Activated T-cell treated with anti-CD3 and anti-CD28 coated beads for 4 hours (primary cell): ENCODE measurements around the gene PTPRN2.

ENCODE experiments used
- DNase-seq: peaks from one replicate; pipeline ENCODE4 v3.0.0-alpha.2; 2020

The PTPRN2 gene

GRCh38 chr7:157769086-157769485 is 818.5 kb downstream of the PTPRN2 start:
- no peak for DNase-seq

- no peak for DNase-seq
Observed at GRCh38 chr7:157768198-157768597, 819.4 kb downstream of the PTPRN2 start.

DNA sequence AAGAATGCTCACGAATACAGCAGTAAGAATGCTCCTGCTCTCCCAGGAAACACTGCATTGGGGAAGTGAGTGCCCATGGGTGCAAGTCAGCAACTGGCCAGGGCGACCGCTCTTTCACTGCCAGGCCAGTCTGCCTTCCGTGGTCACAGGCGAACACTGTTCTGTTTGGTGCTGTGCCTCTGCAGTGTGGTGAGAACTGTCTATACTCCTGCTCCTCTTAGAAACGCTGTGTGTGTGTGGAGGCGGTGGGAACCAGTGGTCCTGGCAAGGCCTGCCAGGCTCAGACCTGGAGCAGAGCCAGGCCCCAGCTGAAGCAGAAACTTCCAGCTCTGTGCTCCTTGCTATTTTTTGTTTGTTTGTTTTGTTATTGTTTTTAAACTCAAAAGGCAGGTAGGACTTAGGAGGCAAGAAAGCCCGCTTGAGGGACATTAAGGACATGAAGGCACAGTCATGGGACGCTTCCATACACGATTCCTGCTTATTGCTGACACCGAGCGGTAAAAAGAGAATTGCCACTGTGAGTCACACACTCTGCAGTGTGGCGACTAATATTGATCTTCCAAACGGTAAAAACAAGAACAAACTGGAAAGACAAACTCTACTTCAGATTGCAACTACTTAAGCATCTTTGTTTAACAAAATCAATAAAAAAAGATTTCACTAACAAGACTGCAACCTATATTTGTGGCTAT is 820.0 kb downstream of the PTPRN2 start:
- DNase-seq, result no peak

DNA sequence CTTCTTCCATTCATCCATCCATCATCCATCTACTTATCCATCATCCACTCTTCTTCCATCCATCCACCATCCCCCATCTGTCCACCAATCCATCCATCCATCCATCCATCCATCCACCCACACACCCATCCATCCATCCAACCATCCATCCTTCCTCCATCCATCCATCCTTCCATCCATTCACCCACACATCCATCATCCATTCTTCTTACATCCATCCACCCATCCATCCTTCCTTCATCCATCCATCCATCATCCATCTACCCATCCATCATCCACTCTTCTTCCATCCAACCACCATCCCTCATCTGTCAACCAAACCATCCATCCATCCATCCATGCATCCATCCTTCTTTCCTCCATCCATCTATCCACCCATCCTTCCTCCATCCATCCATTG is 821.5 kb downstream of the PTPRN2 start:
- DNase-seq, result no peak

- no peak for DNase-seq
Observed at GRCh38 chr7:157764946-157765537, 822.6 kb downstream of the PTPRN2 start.

- no peak for DNase-seq
Observed at GRCh38 chr7:157764193-157764592, 823.4 kb downstream of the PTPRN2 start.

- DNase-seq, result no peak
Observed at GRCh38 chr7:157763279-157764000, 824.2 kb downstream of the PTPRN2 start.

DNA sequence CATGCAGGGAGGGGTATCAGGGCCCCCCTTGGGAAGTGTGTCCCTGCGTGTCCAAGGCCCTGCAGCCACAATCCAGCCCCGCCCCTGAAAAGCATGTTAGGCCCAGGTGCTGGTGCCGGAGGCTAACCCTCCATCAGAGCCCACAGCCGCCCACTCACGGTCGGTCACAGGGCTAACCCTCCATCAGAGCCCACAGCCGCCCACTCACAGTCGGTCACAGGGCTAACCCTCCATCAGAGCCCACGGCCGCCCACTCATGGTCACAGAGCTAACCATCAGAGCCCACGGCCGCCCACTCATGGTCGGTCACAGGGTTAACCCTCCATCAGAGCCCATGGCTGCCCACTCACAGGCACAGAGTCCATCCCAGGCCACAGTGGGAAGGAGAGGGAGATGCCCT is 824.8 kb downstream of the PTPRN2 start:
- no peak for DNase-seq

GRCh38 chr7:157760004-157760730 is 827.5 kb downstream of the PTPRN2 start:
- DNase-seq, result no peak

DNA sequence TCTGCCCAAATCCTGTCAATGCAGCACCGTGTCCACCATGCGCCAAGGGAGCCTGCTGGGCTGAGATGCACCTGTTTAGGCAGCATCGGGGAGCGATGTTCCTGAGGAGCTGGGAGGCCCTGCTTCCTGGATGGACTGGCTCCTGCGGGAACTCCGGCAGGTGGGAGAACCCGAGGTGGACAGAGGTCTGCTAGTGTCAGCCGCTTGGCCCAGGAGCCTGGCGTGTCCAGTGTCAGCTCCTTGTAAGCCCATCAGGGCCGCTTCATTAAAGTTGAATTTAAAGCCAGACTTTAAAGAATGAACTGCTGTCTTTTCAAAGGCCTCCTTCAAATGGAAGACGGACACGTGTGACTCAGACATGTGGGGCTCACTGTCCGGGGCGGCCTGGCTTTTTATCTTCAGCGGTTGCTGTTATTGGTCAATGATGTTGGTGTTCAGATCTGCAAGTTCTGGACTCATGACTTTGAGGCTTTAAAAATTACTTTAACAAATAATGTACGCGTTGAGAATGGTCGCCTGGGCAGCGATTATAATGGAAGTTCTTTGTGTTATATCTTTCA is 828.3 kb downstream of the PTPRN2 start:
- DNase-seq, result no peak

GRCh38 chr7:157758468-157759245 is 829.0 kb downstream of the PTPRN2 start:
- DNase-seq, result no peak

DNA sequence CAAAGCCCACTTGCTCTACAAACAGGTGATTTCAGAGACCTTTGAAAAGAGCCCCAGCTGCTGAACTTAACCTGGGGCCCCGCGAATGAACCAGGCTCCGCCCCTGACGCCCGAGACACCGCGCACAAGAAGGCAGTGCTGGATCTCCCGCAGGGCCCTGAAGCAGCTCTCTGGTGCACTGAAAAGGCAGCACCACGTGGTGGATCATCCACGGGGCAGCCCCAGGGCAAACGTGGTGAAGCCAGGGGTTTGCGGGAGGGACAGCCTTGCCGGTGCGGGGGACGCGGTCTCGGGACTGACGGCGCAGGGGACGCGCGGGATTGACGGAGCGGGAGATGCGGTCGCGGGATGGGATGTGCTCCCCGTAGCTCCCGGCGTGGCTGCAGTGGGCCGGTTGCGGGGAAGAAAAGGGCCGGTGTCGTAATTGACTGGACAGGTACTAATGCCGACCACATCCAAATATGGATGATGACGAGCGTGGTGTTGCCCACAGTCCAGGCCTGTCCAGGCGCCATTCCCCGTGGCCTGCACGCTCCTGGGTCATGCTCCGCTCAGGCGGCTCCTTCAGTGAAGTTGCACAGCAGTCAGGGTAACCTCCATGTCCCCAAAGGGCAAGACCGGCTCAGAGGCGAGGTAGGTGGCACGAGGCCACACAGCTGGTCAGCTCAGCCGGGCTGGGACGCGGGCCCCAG is 829.7 kb downstream of the PTPRN2 start:
- no peak for DNase-seq

- DNase-seq, result no peak
Observed at GRCh38 chr7:157757211-157757610, 830.4 kb downstream of the PTPRN2 start.

- DNase-seq, result no peak
Observed at GRCh38 chr7:157755741-157756140, 831.9 kb downstream of the PTPRN2 start.

DNA sequence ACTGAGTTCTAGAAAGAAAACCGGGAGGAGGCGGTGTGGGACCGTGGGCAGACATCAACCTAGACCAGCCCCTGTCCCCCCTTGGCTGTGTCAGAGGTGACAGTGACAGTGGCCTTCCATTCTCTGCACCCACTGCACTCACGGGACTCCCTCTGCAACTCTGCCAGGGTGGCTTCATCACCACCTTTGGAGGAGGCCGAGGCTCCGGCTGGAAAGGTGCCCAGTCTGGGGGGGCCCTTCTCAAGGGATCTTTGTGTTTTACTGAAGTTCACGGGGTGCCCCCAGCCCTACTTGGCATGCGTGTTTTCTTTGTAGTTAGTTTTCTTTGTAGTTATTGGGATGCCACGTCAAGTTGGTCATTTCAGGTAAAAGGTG is 833.2 kb downstream of the PTPRN2 start:
- DNase-seq, result no peak

- DNase-seq, result no peak
Observed at GRCh38 chr7:157753713-157754415, 833.8 kb downstream of the PTPRN2 start.

DNA sequence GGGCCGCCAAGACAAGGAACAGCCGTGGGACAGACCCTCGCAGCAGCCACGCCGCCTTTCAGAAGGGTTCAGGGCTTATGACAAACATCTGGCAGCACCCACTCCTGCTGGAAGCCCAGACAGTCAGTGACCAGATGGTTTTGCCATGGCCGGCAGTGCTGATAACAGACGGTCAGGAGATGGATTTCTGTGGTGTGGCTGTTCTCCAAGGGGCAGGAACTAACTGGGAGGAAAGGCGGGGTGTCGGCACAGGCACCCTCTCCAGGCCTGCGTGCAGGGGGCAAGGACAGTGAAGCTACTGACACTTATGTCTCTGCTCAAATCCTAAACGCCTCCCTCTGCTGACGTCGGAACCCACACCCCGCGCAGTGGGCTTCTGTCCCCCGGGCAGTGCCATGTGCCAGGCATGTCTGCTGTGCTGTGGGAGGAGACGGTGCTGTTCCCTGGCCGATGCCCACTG is 834.8 kb downstream of the PTPRN2 start:
- no peak for DNase-seq

- DNase-seq, result no peak
Observed at GRCh38 chr7:157751951-157752673, 835.5 kb downstream of the PTPRN2 start.

DNA sequence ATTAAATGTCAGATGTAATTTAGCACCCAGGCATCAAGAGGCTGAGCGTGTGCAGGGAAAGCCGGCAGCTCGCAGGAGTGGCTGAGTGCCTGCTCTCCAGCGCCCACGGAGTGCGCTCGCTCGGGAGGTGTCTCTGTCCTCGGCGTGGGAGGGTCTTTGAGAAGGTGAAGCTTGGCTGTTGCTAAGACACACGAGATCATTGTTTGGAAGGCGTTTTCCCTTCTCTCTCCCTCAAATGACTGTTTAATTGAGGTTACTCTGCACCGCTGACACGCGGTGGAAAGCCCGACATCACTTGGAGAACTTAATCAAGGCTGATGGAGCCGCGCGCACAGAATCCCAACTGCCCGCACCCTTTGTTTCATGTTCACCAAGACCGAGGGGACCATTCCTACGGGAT is 836.2 kb downstream of the PTPRN2 start:
- DNase-seq, result no peak

DNA sequence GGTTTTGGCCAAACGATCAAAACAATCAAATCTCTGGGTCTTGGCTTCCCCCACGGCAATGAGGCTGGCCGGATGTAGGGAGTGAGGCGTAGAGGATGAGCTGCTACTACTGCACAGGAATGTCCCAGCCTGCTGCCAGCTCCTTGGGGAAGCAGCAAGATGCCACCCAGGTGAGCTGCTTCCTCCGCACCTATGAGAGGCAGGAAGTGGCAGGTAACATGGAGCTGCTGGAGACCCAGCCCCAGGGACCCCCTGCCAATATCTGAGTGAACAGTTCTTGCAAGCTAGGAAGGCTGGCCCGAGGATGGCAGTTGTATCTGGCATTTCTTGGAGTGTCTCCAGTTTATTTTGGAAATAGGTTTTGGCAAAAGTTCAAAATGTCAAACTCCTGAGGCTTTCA is 837.3 kb downstream of the PTPRN2 start:
- no peak for DNase-seq
